SK-N-SH (cell line): ENCODE results near the gene KRCC1. TPM values are rescaled to one million over a fixed set of nuclear protein-coding genes. Genes with fewer than 3 reads are reported as not detected.

ENCODE experiments used
- CTCF ChIA-PET: fragments of 300-600, 350-600 bp; formaldehyde crosslinking; extraction: SDS; loops from one replicate; lab custom pipeline; 2021; lab: Yijun Ruan, JAX
- POLR2A ChIA-PET: fragments of 350-600 bp; sonication (Branson Sonifier 250); formaldehyde crosslinking; extraction: SDS; loops from one replicate; lab custom pipeline; 2020; ENCODE audit warnings: antibody characterized with exemption, inconsistent platforms; lab: Yijun Ruan, JAX
- DNase-seq: peaks from one replicate; pipeline ENCODE4 v3.0.0; 2012
- H2AFZ ChIP-seq: fragments of 200-600 bp; sonication (generic); 2 replicates; pipeline ENCODE4 v1.8.1; 2016; ENCODE audit warnings: antibody characterized with exemption, mild to moderate bottlenecking, low read depth
- H3F3A ChIP-seq: fragments of 200-600 bp; sonication (generic); replicated peaks from 2 replicates; pipeline ENCODE3; 2016; ENCODE audit warnings: antibody characterized with exemption, mild to moderate bottlenecking; ENCODE audit not compliant: insufficient read depth
- H3K27ac ChIP-seq, 2 experiments: fragments of 200-500 bp in 1 of 2; fragments of 200-600 bp in 1 of 2; sonication (Bioruptor generic) in 1 of 2; sonication (generic), shearing (Covaris generic) in 1 of 2; 2 replicates each; pipeline versions ENCODE4 v1.5.1 to v1.6.1; 2014 to 2016; ENCODE audit warnings: low read depth in 2 of 2, inconsistent platforms in 1 of 2, low read length in 1 of 2, mild to moderate bottlenecking in 1 of 2, mixed read lengths in 1 of 2
- H3K27me3 ChIP-seq: fragments of 200-600 bp; sonication (generic), shearing (Covaris generic); 2 replicates; pipeline ENCODE4 v1.6.1; 2016; ENCODE audit warnings: mixed run types; ENCODE audit not compliant: insufficient read depth
- H3K36me3 ChIP-seq, 2 experiments: fragments of 200-500 bp in 1 of 2; fragments of 200-600 bp in 1 of 2; sonication (Bioruptor generic) in 1 of 2; sonication (generic) in 1 of 2; replicated peaks in 1 of 2; 2 replicates each; pipeline versions ENCODE3 to v1.5.1; 2014 to 2016; ENCODE audit warnings: low read length in 1 of 2, mild to moderate bottlenecking in 1 of 2; ENCODE audit not compliant: insufficient read depth in 2 of 2, control insufficient read depth in 1 of 2
- H3K4me1 ChIP-seq, 2 experiments: fragments of 200-500 bp in 1 of 2; fragments of 200-600 bp in 1 of 2; sonication (Bioruptor generic) in 1 of 2; sonication (generic), shearing (Covaris generic) in 1 of 2; 2 replicates each; pipeline versions ENCODE4 v1.5.1 to v1.6.1; 2014 to 2016; ENCODE audit warnings: low read depth in 1 of 2, low read length in 1 of 2, mixed run types in 1 of 2; ENCODE audit not compliant: insufficient read depth in 2 of 2, control insufficient read depth in 1 of 2
- H3K4me2 ChIP-seq: fragments of 200-600 bp; sonication (generic), shearing (Covaris generic); 2 replicates; pipeline ENCODE4 v1.6.1; 2017; ENCODE audit warnings: mixed run types
- H3K4me3 ChIP-seq, 2 experiments: fragments of 200-500 bp in 1 of 2; fragments of 200-600 bp in 1 of 2; sonication (Bioruptor generic) in 1 of 2; sonication (generic), shearing (Covaris generic) in 1 of 2; 2 replicates each; pipeline versions ENCODE4 v1.5.1 to v1.8.1; 2014 to 2016; ENCODE audit warnings: low read depth in 2 of 2, inconsistent platforms in 1 of 2, low read length in 1 of 2, mild to moderate bottlenecking in 1 of 2, mixed read lengths in 1 of 2, moderate library complexity in 1 of 2
- H3K79me2 ChIP-seq: fragments of 200-600 bp; sonication (generic); 2 replicates; pipeline ENCODE4 v1.8.1; 2017; ENCODE audit warnings: mild to moderate bottlenecking; ENCODE audit not compliant: insufficient read depth
- H3K9ac ChIP-seq: fragments of 200-600 bp; sonication (generic); 2 replicates; pipeline ENCODE4 v1.6.1; 2017; ENCODE audit warnings: mixed run types
- H3K9me2 ChIP-seq: fragments of 200-600 bp; sonication (generic); 2 replicates; pipeline ENCODE4 v1.6.1; 2017; ENCODE audit warnings: mixed run types
- H3K9me3 ChIP-seq: fragments of 200-600 bp; sonication (generic); 2 replicates; pipeline ENCODE4 v1.6.1; 2017; ENCODE audit warnings: mixed run types, mild to moderate bottlenecking, moderate library complexity
- H4K20me1 ChIP-seq: fragments of 200-600 bp; sonication (generic); 2 replicates; pipeline ENCODE4 v1.6.1; 2017; ENCODE audit warnings: mild to moderate bottlenecking, mixed run types; ENCODE audit not compliant: insufficient read depth
- EP300 ChIP-seq, 2 experiments: IDR thresholded peaks; 2 replicates each; pipeline versions ENCODE4 v1.4.0 to v1.6.1; 2012; ENCODE audit warnings: borderline replicate concordance in 1 of 2, low read depth in 1 of 2, low read length in 1 of 2
- JUND ChIP-seq: IDR thresholded peaks from 2 replicates; pipeline ENCODE4 v1.4.0; 2012
- NFIC ChIP-seq: IDR thresholded peaks from 2 replicates; pipeline ENCODE4 v1.4.0; 2012; ENCODE audit warnings: borderline replicate concordance
- TCF12 ChIP-seq: IDR thresholded peaks from 2 replicates; pipeline ENCODE4 v1.4.0; 2012
- TEAD4 ChIP-seq: IDR thresholded peaks from 2 replicates; pipeline ENCODE4 v1.4.0; 2012; ENCODE audit warnings: mild to moderate bottlenecking, borderline replicate concordance; ENCODE audit not compliant: insufficient read depth
- YY1 ChIP-seq: IDR thresholded peaks from 2 replicates; pipeline ENCODE4 v1.4.0; 2012; ENCODE audit warnings: low read depth, mild to moderate bottlenecking
- WGBS: methylation state at CpG from one replicate; pipeline ENCODE4 v1.1.6; 2017; ENCODE audit warnings: low lambda C conversion rate; 5-methylcytosine and 5-hydroxymethylcytosine counted together
- polyA plus RNA-seq, 3 experiments: library from polyadenylated mRNA; depleted of rRNA; stranded (reverse); fragments of >200 nt; gene quantifications; 2 replicates each; pipeline ENCODE4 v1.2.3, GENCODE V29; 2012
- TF ChIP-seq, protein P1 (sequence below): fragments of 150-350 bp; IDR thresholded peaks from 2 replicates; pipeline ENCODE4 v1.6.1; 2016; ENCODE audit warnings: mild to moderate bottlenecking, low read depth, low read length
- TF ChIP-seq, protein P2 (sequence below): IDR thresholded peaks from 2 replicates; pipeline ENCODE4; 2012
- TF ChIP-seq, protein P3 (sequence below): IDR thresholded peaks from 2 replicates; pipeline ENCODE4 v1.4.0; 2012; ENCODE audit warnings: low read depth, borderline replicate concordance

Gene KRCC1
- polyA plus RNA-seq, 1 of the 3 experiments (the other 2 are of a cell fraction), result 10.7 TPM

- Histone ChIP-seq H2AFZ (no peak overlapping the region), H3K9me3 (no peaks in the 10 kb centered on the region), H3K36me3 (no peaks in the 10 kb centered on the region), H3K9ac (no peak overlapping the region), H3F3A (no peaks in the 10 kb centered on the region), H3K27me3 (no peaks in the 10 kb centered on the region), H3K4me3 (no peak overlapping the region), H3K79me2 (no peaks in the 10 kb centered on the region), H3K27ac (no peak overlapping the region), H4K20me1 (no peaks in the 10 kb centered on the region), H3K4me1 (no peaks in the 10 kb centered on the region; a peak in 1 of 4 replicates), H3K9me2 (no peaks in the 10 kb centered on the region), H3K4me2 (no peak overlapping the region)
- CTCF ChIA-PET, result interaction anchor here (1.6 kb wide), 1 partner anchor 29 kb away, joined by 10 read pairs; no protein-coding TSS in a partner anchor
- DNase-seq, result no peak
- no peak for TF ChIP-seq YY1
- TF ChIP-seq, protein P1, sequence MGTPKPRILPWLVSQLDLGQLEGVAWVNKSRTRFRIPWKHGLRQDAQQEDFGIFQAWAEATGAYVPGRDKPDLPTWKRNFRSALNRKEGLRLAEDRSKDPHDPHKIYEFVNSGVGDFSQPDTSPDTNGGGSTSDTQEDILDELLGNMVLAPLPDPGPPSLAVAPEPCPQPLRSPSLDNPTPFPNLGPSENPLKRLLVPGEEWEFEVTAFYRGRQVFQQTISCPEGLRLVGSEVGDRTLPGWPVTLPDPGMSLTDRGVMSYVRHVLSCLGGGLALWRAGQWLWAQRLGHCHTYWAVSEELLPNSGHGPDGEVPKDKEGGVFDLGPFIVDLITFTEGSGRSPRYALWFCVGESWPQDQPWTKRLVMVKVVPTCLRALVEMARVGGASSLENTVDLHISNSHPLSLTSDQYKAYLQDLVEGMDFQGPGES, result no peak
- TF ChIP-seq, protein P2, sequence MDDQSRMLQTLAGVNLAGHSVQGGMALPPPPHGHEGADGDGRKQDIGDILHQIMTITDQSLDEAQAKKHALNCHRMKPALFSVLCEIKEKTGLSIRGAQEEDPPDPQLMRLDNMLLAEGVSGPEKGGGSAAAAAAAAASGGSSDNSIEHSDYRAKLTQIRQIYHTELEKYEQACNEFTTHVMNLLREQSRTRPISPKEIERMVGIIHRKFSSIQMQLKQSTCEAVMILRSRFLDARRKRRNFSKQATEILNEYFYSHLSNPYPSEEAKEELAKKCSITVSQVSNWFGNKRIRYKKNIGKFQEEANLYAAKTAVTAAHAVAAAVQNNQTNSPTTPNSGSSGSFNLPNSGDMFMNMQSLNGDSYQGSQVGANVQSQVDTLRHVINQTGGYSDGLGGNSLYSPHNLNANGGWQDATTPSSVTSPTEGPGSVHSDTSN, result no peak
- POLR2A ChIA-PET, result no interaction called here
- WGBS, result 82% methylated on average over 2 of the region's 2 CpGs
These were observed 33.4 kb upstream of the KRCC1 start for GRCh38 chr2:88088999-88089398.

DNA sequence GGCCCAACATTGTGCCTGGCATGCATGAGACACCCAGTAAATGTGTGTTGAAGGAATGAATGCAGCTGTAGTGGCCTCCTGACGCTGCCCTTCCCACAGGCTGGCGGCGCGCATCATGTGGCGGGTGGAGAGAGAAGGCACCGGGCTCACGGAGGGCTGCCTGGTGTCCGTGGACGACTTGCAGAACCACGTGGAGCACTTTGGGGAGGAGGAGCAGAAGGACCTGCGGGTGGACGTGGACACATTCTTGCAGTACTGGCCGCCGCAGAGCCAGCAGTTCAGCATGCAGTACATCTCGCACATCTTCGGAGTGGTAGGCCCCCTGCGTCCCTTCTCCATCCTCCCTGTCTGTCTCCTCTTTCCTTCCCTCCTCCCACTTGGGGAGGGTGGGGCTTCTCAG, 32.2 kb upstream of the KRCC1 start:
- Histone ChIP-seq H3F3A (no peaks in the 10 kb centered on the region), H3K4me3 (no peak overlapping the region), H3K4me1 (no peaks in the 10 kb centered on the region; a peak in 1 of 4 replicates), H2AFZ (no peak overlapping the region), H3K27me3 (no peaks in the 10 kb centered on the region), H3K4me2 (no peak overlapping the region), H3K36me3 (no peaks in the 10 kb centered on the region), H3K27ac (no peak overlapping the region), H3K9ac (no peak overlapping the region), H3K9me3 (no peaks in the 10 kb centered on the region), H3K9me2 (no peaks in the 10 kb centered on the region), H4K20me1 (no peaks in the 10 kb centered on the region), H3K79me2 (no peaks in the 10 kb centered on the region)
- WGBS, result 74% methylated on average over 17 of the region's 17 CpGs
- TF ChIP-seq TEAD4 (no peak), EP300 (IDR thresholded peaks at IDR 0.05; ENCODE audit: borderline replicate concordance in 1 of 2, low read depth in 1 of 2, low read length in 1 of 2) (no peak), JUND (no peak), TCF12 (no peak)
- TF ChIP-seq, protein P2, result no peak
- POLR2A ChIA-PET, result no interaction called here
- CTCF ChIA-PET, result no interaction called here
- DNase-seq, result no peak

DNA sequence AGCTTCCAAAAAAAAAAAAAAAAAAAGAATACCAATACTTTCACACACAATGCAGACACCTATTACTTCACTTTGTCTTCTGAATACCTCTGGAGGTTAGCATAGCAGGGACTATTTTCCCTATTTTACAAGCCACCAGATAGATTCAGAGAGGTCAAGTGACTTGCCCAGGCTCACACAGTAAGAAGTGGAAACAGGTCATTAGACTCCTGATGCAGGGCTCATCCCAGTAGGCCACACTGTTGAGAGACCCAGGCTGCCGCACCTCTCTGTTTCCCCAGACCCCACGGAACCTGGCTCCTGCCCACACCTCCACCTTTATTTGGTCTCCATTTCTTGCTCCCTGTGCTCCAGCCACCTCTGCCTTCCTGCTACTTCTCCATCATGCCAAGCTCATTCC, 31.5 kb upstream of the KRCC1 start:
- TF ChIP-seq, protein P3, sequence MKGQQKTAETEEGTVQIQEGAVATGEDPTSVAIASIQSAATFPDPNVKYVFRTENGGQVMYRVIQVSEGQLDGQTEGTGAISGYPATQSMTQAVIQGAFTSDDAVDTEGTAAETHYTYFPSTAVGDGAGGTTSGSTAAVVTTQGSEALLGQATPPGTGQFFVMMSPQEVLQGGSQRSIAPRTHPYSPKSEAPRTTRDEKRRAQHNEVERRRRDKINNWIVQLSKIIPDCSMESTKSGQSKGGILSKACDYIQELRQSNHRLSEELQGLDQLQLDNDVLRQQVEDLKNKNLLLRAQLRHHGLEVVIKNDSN, result no peak
- TF ChIP-seq NFIC, result no peak
- ChIA-PET POLR2A (no interaction called here), CTCF (interaction anchor here (0.6 kb wide), 1 partner anchor 73 kb away, joined by 3 read pairs; no protein-coding TSS in a partner anchor)
- no peaks in the 10 kb centered on the region for H4K20me1 ChIP-seq
- no peak overlapping the region for H3K9ac ChIP-seq
- no peaks in the 10 kb centered on the region for H3F3A ChIP-seq
- DNase-seq, result no peak
- H3K27me3 ChIP-seq, result no peaks in the 10 kb centered on the region
- H3K27ac ChIP-seq, result no peak overlapping the region
- no peak overlapping the region for H2AFZ ChIP-seq
- H3K79me2 ChIP-seq, result no peaks in the 10 kb centered on the region
- no peaks in the 10 kb centered on the region for H3K36me3 ChIP-seq
- H3K4me2 ChIP-seq, result no peak overlapping the region
- no peaks in the 10 kb centered on the region for H3K9me2 ChIP-seq
- no peaks in the 10 kb centered on the region for H3K9me3 ChIP-seq
- H3K4me3 ChIP-seq, result no peak overlapping the region
- WGBS, result 77% methylated on average over 2 of the region's 2 CpGs
- H3K4me1 ChIP-seq, result no peaks in the 10 kb centered on the region; a peak in 1 of 4 replicates
